ENCODE data around the gene CHRDL2. TPM values are rescaled to one million over a fixed set of nuclear protein-coding genes. Genes with fewer than 3 reads are reported as not detected.

Gene CHRDL2
- total and polyA plus RNA-seq, 2 of the 13 experiments (the other 11 are each of a cell fraction or from before 2014, with no cell fraction given), result 0.04 TPM; not detected in 1

GRCh38 chr11:74735365-74735928 lies 4.2 kb upstream of the CHRDL2 start:
- Histone ChIP-seq H3K9ac (ENCODE audit: insufficient read depth, low read depth, low read length) (no peak overlapping the region), H3K9me3 (ENCODE audit: low read length) (no peaks in the 10 kb centered on the region), H3K79me2 (ENCODE audit: insufficient read depth, low read length) (no peaks in the 10 kb centered on the region), H3K4me1 (ENCODE audit: insufficient read depth, low read length) (peaks cover 64% of the 10 kb centered on the region), H4K20me1 (ENCODE audit: insufficient read depth, low read length) (no peaks in the 10 kb centered on the region), H3K4me2 (ENCODE audit: low read depth, low read length) (peak overlapping the region; percentile 66), H3K36me3 (replicated peaks in 1 of 2; ENCODE audit: control insufficient read depth in 1 of 2, insufficient read depth in 2 of 2, low read length in 2 of 2) (no peaks in the 10 kb centered on the region), H2AFZ (ENCODE audit: low read length) (no peak overlapping the region), H3K4me3 (replicated peaks in 1 of 3; ENCODE audit: insufficient read depth in 1 of 3, low read depth in 2 of 3, low read length in 3 of 3) (peak overlapping the region in 1 of 3 experiments; percentile 15; a peak in 1 of 6 replicates), H3K27ac (ENCODE audit: extremely low read length, insufficient read depth, low read length) (no peak overlapping the region), H3K27me3 (ENCODE audit: control insufficient read depth in 1 of 2, insufficient read depth in 2 of 2, low read length in 2 of 2) (peaks cover 0 to 32% of the 10 kb centered on the region in 2 experiments; a peak in 4 of 5 replicates)
- intact Hi-C loops (cut with micrococcal nuclease; ENCODE audit: unreplicated experiment), result no loop called here
- CTCF ChIA-PET (ENCODE audit: low intra/inter-chr PET ratio, low total read pairs), result no interaction called here
- 40% methylated on average over 6 of the region's 6 CpGs for WGBS (ENCODE audit: low lambda C conversion rate)
- peak; percentile 32 for FAIRE-seq
- ATAC-seq, result no peak
- peak; percentile 29 for DNase-seq (ENCODE audit: low spot score)
- in situ Hi-C loops (cut with HindIII; ENCODE audit: extremely low pct_ligation_motif_present, low pct_unique_long_range_greater_than_20kb), result loop anchor here (5.0 kb wide), 1 partner anchor 33 kb away; no protein-coding TSS in a partner anchor
- no TSS peak for BruUV-seq (replicated peaks)
- POLR2A ChIA-PET, result interaction anchor here (1.8 kb wide), 1 partner anchor 15 kb away, joined by 5 read pairs; no protein-coding TSS in a partner anchor
- TF ChIP-seq TSC22D2 (CRISPR knock-in tag; IDR thresholded peaks at IDR 0.05; ENCODE audit: borderline replicate concordance), result no peak
- TF ChIP-seq ISL2 (CRISPR knock-in tag; IDR thresholded peaks at IDR 0.05), result no peak
- no peak for TF ChIP-seq KDM5A (IDR thresholded peaks at IDR 0.05; ENCODE audit: borderline replicate concordance, low read length)
- TF ChIP-seq ATF6 (CRISPR knock-in tag; conservative IDR thresholded peaks at IDR 0.05), result no peak
- peak; percentile 31; the same call in 1 of the 2 replicates for TF ChIP-seq TBX2 (CRISPR knock-in tag; IDR thresholded peaks at IDR 0.05; ENCODE audit: borderline replicate concordance)
- peak; percentile 48 for TF ChIP-seq ARID5B (CRISPR knock-in tag; IDR thresholded peaks at IDR 0.05)
- 0 out of 2 replicates have a peak, but pooled peaks have one; percentile 19 for TF ChIP-seq AHDC1 (CRISPR knock-in tag; IDR thresholded peaks at IDR 0.05; ENCODE audit: borderline replicate concordance)
- no peak for TF ChIP-seq ZEB1 (IDR thresholded peaks at IDR 0.05; ENCODE audit: insufficient replicate concordance, low read depth)
- TF ChIP-seq GATAD2A (CRISPR knock-in tag; IDR thresholded peaks at IDR 0.05), result peak; percentile 31; the same call in 1 of the 2 replicates
